Fibroblast of the aortic adventitia (primary cell): ENCODE results near the gene PWWP2A. TPM values are rescaled to one million over a fixed set of nuclear protein-coding genes. Genes with fewer than 3 reads are reported as not detected.

Experiments
- DNase-seq: peaks from one replicate; pipeline ENCODE4 v3.0.0-alpha.2; 2010; ENCODE audit warnings: low read depth
- H3K4me3 ChIP-seq: 2 replicates; pipeline ENCODE4 v1.5.1; 2011; ENCODE audit warnings: low read depth, mild to moderate bottlenecking, control low read depth, low read length, moderate library complexity
- CTCF ChIP-seq: IDR thresholded peaks from 2 replicates; pipeline ENCODE4 v1.5.1; 2011; ENCODE audit warnings: mild to moderate bottlenecking, low read length, control low read depth, inconsistent platforms; ENCODE audit not compliant: insufficient read depth
- total RNA-seq: library from RNA; depleted of rRNA; stranded (reverse); fragments of >200 nt; gene quantifications from 2 replicates; pipeline ENCODE4 v1.2.3, GENCODE V29; 2012; ENCODE audit warnings: low replicate concordance

Gene PWWP2A
- total RNA-seq, 1 donor, result 24.3 TPM

DNA sequence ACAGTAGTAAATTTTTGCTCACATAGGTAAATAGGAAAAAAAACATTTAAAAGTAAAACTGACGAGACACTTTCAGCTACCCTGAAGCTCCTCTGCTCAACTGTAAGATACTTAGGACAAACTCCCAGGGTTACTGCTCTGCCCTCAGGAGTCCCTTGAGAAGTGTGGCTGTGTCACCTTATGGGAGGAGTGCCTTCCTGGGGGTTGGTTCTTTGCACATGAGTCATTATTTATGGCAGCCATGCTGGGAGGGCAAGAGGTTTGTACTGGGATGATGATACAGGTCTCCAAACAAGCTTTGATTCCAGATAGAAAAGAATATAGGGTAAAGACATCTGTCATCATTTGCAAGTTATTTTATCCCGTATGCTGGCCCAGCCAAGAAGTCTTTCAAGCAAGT lies 64.4 kb downstream of the PWWP2A start:
- no peak for TF ChIP-seq CTCF
- no peak overlapping the region for H3K4me3 ChIP-seq
- DNase-seq, result no peak

GRCh38 chr5:160054047-160054446 lies 65.2 kb downstream of the PWWP2A start:
- peak; percentile 27 for DNase-seq
- TF ChIP-seq CTCF, result no peak
- H3K4me3 ChIP-seq, result no peak overlapping the region

- no peak for DNase-seq
- TF ChIP-seq CTCF, result no peak
These were observed 70.2 kb downstream of the PWWP2A start for GRCh38 chr5:160049099-160049498.

DNA sequence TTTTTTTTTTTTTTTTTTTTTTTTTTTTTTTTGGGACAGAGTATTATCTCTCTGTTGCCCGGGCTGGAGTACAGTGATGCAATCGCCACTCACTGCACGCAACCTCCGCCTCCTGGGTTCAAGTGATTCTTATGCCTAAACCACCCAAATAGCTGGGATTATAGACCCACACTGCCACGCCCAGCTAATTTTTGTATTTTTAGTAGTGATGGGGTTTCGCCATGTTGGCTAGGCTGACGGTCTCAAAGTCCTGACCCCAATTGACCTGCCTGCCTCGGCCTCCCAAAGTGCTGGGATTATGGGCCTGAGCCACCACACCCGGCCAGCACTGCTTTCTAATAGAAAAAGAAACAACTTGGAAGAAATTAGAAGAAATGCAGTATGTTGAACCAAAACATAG lies 71.1 kb downstream of the PWWP2A start:
- no peak overlapping the region for H3K4me3 ChIP-seq
- TF ChIP-seq CTCF, result no peak
- DNase-seq, result peak; percentile 83

More at GRCh38 chr5:160049099-160049498, 70.2 kb downstream of the PWWP2A start:
- no peak overlapping the region for H3K4me3 ChIP-seq

DNA sequence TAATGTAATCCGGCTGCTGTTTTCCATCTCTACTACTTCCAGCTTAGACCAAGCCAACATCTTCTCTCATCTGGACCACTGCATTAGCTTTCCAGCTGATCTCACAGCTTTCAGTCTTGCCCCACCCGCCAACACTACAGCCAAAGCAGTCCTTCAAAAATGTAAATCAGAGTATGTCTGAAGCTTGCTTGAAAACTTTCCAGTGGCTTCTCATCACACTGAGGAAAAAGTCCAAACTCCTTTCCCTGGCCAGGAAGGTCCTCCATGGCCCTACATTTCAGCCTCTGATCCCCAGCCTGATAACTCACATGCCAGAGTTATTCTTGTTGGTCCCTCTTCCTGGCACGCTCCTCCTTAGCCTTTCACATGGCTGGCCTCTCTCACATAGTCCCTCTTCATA lies 71.8 kb downstream of the PWWP2A start:
- TF ChIP-seq CTCF, result no peak
- peak; percentile 76 for DNase-seq

DNA sequence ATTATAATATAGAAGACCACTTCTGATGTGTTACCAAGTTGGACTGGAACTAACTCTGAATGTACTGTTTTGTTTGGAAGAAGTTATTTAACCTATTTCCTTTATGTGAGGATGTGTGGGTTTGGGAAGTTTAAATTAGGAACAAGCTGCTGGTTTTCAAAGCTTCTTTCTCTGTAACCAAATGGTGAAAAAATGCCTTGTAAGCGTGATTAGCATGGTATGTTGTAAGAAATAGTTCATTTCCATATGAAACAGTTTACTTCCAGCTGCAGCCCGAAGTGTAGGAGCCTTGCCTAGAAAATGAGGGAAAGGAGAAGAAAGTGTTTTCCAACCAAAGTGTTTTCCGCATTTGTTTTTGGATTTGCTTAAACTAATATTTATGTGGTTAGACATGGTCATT lies 74.3 kb downstream of the PWWP2A start:
- DNase-seq, result no peak
- H3K4me3 ChIP-seq, result no peak overlapping the region
- TF ChIP-seq CTCF, result no peak

More for the DNA sequence above, 71.8 kb downstream of the PWWP2A start:
- H3K4me3 ChIP-seq, result no peak overlapping the region

DNA sequence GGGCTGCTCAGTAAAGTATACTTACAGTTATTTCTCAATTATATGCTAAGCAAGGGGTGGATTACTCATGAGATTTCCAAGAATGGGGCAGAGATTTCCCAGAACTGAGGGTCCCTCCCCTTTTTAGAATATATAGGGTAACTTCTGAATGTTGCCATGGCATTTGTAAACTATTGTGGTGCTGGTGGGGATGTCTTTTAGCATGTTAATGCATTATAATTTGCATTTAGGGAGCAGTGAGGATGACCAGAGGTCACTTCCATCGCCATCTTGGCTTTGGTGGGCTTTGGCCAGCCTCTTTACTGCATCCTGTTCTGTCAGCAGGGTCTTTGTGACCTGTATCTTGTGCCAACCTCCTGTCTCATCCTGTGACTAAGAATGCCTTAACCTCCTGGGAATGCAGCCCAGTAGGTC lies 74.9 kb downstream of the PWWP2A start:
- H3K4me3 ChIP-seq, result no peak overlapping the region
- no peak for TF ChIP-seq CTCF
- peak; percentile 20 for DNase-seq
